GM18502 (cell line): ENCODE results near the gene UCHL3.

Experiments used
- ATAC-seq: cut with Tn5 transposase; IDR thresholded peaks from one replicate; pipeline ENCODE4 v1.9.1; 2021; ENCODE audit warnings: mild to moderate bottlenecking; ENCODE audit not compliant: unreplicated experiment, poor library complexity

UCHL3 gene

DNA sequence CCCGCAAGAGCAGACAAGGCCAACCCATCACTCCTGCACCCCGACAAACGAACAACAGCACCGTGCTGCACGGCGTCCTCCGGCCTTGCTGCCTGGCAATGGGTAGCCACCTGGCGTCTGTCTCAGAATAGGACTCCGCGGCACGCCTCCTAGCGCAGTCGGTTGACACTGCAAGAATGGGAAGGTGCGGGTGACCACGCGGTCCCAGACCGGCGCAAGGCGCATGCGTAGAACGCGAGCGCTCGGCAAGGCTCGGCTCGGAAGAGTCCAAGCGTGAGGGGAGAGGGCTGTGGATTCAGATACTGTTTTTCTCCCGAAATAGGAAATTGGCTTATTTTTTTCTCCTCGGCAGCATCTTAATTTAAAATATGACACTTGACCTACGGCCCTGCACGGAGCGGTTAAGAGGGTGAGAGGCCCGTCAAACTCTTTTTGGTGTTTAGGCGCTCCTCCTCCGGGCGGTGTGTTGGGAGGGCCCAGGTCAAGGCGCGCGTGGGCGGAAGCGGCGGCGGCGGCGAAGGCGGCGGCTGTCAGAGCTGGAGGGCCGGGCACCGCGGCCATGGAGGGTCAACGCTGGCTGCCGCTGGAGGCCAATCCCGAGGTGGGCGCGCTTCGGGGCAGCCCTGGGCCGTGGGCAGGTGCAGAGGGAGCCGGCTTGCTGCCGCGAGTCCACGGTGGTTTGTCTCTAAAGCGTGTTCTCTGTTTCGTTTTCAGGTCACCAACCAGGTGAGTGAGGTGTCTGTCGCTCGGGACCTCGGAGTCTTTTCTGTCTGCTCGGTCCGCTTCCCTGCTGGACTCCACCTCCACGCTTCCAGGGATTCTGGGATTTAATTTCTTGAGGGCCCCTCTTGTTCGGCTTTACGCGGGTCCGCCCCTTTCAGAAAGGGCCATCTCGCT is at the start of gene UCHL3:
TSS of gene UCHL3 (plus strand) at position 530 of the 897 bp plus-strand sequence. CDS start at position 560, 30 bp downstream.
- peak; percentile 96 for ATAC-seq

GRCh38 chr13:75505327-75505726 is 44.3 kb upstream of the UCHL3 start:
- no peak for ATAC-seq

GRCh38 chr13:75506018-75506417 is 43.6 kb upstream of the UCHL3 start:
- ATAC-seq, result no peak

DNA sequence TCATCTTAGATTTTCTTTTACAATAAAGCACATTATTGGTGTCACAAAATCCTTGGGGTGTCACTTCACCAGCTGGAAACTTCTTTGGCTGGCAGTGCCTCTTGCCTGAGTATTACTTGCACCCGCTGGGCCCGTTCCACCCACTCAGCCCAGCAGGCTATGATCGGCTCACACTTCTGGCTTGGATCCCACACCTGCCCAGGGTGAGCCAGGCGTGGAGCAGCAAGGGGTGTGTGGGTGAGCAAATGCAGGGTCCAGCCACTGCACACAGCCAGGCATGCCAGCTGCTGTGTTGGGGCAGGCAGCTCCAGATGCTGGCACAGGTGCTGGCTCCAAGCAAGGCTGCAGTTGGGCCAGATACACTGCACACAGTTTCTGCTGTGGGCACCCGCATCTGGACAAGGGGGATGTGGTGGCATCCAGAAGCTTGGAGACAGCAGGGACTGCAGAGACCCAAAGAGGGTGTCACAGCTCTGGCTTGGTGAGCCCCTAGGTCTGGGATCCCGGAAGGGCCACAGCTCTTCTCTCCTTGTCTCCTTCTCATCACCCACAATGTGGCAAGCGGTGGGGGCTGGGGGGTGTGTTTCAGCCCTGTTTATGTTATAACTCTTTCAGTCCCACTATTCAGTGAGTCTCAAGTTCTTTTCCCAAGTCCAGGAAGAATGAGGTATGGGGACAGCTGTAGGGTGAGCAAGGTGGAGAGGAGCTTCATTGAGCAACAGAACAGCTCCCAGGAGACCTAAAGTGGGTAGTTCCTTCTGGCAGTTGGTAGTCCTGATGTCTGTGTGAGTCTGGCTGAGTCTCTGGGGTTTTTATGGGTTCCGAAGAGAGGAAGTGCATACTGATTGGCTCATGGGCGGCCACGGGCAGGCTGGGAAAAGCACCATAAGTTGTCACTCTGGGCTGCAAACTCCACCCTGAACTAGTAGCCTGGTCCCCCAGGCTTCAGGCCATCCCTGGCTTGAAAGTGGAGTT is 42.3 kb upstream of the UCHL3 start:
- ATAC-seq, result peak; percentile 34

GRCh38 chr13:75508002-75508548 is 41.5 kb upstream of the UCHL3 start:
- no peak for ATAC-seq

DNA sequence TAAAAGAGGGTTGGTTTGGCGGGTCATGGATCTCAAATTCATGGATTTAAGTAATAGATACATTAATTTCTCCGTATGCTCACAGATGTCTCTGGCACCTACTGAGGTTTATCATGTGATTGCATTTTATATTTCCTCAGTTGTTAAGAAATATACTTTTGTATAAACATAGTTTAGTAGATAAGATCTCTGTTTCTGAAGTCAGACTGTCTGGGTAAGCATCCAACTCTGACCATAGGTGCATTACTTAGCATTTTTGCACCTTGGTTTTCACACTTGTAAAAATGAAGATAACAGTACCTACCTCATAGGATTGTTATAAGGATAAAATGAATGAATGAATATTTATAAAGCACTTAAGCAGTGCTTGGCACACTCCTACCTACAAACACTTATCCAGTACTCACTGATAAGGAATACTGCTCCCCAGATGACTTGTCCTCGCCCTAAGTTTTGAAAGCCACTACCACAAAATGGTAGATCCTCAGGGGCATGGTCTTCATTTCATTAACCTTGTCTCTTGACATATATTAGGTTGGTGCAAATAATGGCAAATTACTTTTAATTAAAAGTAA is 38.5 kb upstream of the UCHL3 start:
- no peak for ATAC-seq

DNA sequence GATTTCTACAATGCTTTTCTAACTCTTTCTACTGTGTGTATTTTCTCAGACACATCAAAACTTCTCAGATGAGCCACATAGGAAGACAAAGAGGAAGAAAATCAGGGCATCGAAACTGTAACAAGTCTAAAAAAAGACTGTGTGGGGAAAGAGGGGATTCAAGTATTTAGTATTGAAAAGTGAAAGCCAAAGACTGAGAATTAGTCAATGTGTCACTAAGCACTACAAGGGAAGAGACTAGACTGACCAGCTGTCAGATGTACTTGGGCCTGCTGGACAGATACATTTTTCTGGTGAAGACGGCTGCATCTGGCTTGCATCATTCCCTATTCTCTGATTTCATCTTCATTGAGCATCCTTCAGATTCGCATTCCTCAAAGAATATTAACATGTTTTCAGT is 37.3 kb upstream of the UCHL3 start:
- peak; percentile 90 for ATAC-seq

DNA sequence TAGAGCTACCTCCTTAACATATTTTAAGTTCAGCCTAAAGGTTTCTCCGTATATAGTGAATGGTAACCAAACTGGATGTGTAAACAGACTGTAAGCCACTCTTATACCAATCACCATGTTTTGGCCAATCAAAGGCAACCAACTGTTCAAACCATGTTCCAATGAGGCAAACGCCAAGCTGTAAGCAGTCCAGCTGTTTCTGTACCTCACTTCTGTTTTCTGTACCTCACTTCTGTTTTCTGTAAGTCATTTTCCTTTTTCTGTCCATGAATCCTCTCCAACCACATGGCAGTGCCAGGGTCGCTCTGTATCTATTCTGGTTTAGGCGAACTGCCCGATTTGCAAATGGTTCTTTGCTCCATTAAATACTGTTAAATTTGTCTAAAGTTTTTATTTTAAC is 36.3 kb upstream of the UCHL3 start:
- ATAC-seq, result no peak

DNA sequence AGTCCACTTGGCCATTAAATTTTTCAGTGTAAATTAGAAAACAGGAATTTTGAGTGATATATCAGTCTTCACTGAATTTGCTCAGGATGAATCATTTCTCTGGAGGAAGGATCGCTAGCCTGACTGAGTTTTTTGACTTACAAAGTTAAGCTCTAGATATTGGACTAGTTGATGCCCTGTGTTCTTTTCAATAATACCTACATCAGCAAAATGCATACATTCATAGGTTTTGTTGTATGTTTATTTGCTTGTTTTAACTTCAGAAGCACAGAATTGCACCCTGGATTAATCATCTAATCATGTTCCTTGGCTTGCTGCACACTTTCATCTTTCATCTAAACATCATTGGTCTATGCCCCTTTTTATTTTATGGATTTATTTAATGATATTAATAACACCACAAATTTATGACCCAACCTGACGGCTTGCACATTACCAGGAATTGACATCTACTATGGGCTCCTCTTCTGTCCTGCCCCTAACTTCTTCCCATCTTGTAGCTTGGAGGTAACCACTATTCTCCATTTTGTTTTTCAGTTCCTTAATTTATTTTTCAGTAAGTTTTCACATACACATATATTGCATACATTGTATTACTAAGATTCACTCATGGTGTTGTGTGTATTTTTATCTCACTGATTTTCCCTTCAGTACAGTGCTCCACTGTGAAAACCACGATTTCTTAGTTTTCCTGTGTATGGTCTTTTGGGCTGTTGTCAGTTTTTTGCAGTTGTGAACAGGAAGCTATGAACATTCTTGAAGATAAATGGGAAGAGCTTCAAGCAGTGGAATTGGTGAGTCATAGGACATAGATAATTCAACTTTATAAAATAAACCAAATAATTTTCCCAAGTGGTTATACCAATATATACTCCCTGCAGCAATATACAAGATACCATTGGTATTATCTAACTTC is 35.3 kb upstream of the UCHL3 start:
- ATAC-seq, result peak; percentile 38

GRCh38 chr13:75518439-75519088 is 31.0 kb upstream of the UCHL3 start:
- no peak for ATAC-seq

DNA sequence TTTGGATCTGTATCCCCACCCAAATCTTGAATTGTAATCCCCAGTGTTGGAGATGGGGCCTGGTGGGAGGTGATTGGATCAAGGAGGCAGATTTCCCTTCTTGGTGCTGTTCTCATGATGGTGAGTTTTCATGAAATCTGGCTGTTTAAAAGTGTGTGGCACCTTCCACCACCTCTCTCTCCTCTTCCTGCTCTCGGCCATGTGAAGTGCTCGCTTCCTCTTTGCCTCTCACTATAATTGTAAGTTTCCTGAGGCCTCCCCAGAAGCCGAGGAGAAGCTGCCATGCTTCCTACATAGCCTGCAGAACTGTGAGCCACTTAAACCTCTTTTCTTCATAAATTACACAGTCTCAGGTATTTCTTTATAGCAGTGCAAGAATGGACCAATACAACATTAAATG is 27.6 kb upstream of the UCHL3 start:
- peak; percentile 56 for ATAC-seq

- ATAC-seq, result peak; percentile 57
Measured at GRCh38 chr13:75530549-75530961, 19.0 kb upstream of the UCHL3 start.

- no peak for ATAC-seq
Measured at GRCh38 chr13:75533861-75534260, 15.7 kb upstream of the UCHL3 start.

DNA sequence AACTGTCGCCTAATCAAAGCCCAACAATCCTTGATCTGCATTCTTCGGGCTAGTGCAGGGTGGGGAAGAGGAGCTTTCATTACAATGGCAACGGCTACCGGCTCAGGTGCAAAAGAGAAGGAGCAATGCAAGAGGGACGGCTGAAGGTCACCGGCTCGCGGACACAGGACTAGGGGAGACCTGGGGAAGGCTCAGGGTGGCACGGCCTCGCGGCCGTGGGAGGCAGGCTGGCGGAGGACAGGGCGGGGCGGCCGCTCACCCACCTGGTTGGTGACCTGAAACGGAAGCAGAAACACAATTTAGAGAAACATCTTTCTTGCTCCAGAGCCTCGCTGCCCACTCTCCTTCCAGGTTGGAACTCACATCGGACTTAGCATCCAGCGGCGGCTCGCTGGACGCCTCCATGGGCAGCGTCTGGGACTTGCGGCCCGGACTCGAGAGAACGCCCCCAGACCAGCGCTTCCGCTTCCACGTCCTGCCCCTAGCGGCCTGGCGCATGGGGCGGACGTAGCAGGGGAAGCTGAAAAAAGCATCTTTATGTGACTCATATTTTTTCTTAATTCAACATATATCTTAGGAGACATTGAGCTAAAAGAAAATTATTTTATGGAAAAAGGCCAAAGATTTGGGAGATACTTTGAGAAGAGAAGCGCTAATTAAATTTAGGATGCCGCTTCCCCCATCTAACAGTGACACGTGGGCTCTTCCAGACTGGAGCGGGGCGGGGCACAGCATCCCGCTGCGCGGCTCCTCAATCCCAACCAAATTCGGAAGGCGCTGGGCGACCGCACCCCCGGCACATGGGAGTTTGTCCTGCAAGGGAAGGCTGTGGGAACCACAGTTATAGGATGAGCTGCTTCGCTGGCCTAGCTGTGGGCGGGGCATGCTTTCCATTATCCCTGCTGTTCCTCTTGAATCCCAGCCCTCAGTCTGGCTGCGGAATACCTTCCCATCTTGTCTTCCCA is 11.9 kb upstream of the UCHL3 start, which contains the start of gene COMMD6:
TSS of gene COMMD6 (minus strand) at position 441 of the 965 bp plus-strand sequence. CDS start at position 405, 36 bp downstream.
- peak; percentile 97 for ATAC-seq

GRCh38 chr13:75541287-75541686 is 8.3 kb upstream of the UCHL3 start:
- ATAC-seq, result no peak

- ATAC-seq, result no peak
Measured at GRCh38 chr13:75541961-75542360, 7.6 kb upstream of the UCHL3 start.

- no peak for ATAC-seq
Measured at GRCh38 chr13:75544681-75545330, 4.8 kb upstream of the UCHL3 start.
